ENCODE data around the gene MVB12A.

- TF ChIP-seq POLR2A (IDR thresholded peaks at IDR 0.05) (no peak), CTCF (IDR thresholded peaks at IDR 0.05) (no peak)
These were observed 26.8 kb upstream of the MVB12A start for GRCh38 chr19:17393002-17393401.

All from tibial nerve (tissue), 3 donors.